NCI-H187 (cell line): ENCODE data around the gene NLGN2.

Experiments used
- DNase-seq, 2 experiments: peaks; one replicate each; lab custom pipeline; 2025; lab: John Stamatoyannopoulos, UW

NLGN2 gene

GRCh38 chr17:7414837-7415236, 7.2 kb downstream of the NLGN2 start:
- no peak for DNase-seq

GRCh38 chr17:7415784-7416183, 8.1 kb downstream of the NLGN2 start:
- no peak for DNase-seq

- DNase-seq, result no peak
Observed at GRCh38 chr17:7416323-7416722, 8.7 kb downstream of the NLGN2 start.

GRCh38 chr17:7417056-7417655, 9.5 kb downstream of the NLGN2 start:
- DNase-seq, result no peak

- no peak for DNase-seq
Observed at GRCh38 chr17:7418472-7419152, 11.0 kb downstream of the NLGN2 start.

GRCh38 chr17:7419819-7420610, 12.4 kb downstream of the NLGN2 start, which contains the start of gene SPEM1:
Gene SPEM1, plus strand, starts transcription at chr17:7420324. Its CDS starts 61 bp downstream, at chr17:7420385.
- no peak for DNase-seq

- DNase-seq, result no peak
Observed at GRCh38 chr17:7421186-7421585, 13.5 kb downstream of the NLGN2 start.

GRCh38 chr17:7423679-7424078, 16.0 kb downstream of the NLGN2 start:
- no peak for DNase-seq

GRCh38 chr17:7425316-7425715, 17.7 kb downstream of the NLGN2 start, which contains the start of gene SPEM2:
Gene SPEM2, plus strand, starts transcription at chr17:7425616. Its CDS starts 73 bp downstream, at chr17:7425689.
- DNase-seq, result no peak

- DNase-seq, result no peak
Observed at GRCh38 chr17:7425756-7426155, 18.1 kb downstream of the NLGN2 start.

GRCh38 chr17:7426203-7426863, 18.7 kb downstream of the NLGN2 start:
- DNase-seq, result no peak

- no peak for DNase-seq
Observed at GRCh38 chr17:7426896-7427489, 19.3 kb downstream of the NLGN2 start.

- DNase-seq, result no peak
Observed at GRCh38 chr17:7427549-7427948, 19.9 kb downstream of the NLGN2 start.

GRCh38 chr17:7428557-7428956, 20.9 kb downstream of the NLGN2 start, which contains the start of gene SPEM3:
Gene SPEM3, plus strand, starts transcription at chr17:7428857. Its CDS starts 46 bp downstream, at chr17:7428903.
- DNase-seq, result no peak

- DNase-seq, result no peak
Observed at GRCh38 chr17:7429722-7430121, 22.1 kb downstream of the NLGN2 start.

GRCh38 chr17:7431231-7431630, 23.6 kb downstream of the NLGN2 start:
- no peak for DNase-seq

GRCh38 chr17:7432296-7432695, 24.7 kb downstream of the NLGN2 start:
- no peak for DNase-seq

GRCh38 chr17:7435676-7436555, 28.3 kb downstream of the NLGN2 start:
- DNase-seq, result no peak

- DNase-seq, result peak; percentile 27 to 42
Observed at GRCh38 chr17:7436556-7437368, 29.1 kb downstream of the NLGN2 start.

- DNase-seq, result no peak
Observed at GRCh38 chr17:7437369-7437863, 29.8 kb downstream of the NLGN2 start.
